ENCODE measurements around the gene CIC.
"Not testable (repeated sequence)": the region's sequence is repeated elsewhere in the genome, so short reads cannot be mapped to it uniquely, and the experiment has no call there.

CIC gene

GRCh38 chr19:42315024-42315423, 46.0 kb downstream of the CIC start:
- no peak for DNase-seq

GRCh38 chr19:42316223-42317211, 47.5 kb downstream of the CIC start:
- no peak for DNase-seq

- DNase-seq, result no peak
These were observed 48.5 kb downstream of the CIC start for GRCh38 chr19:42317535-42317934.

- no peak for DNase-seq
These were observed 53.3 kb downstream of the CIC start for GRCh38 chr19:42322305-42322704.

- DNase-seq, result no peak
These were observed 54.4 kb downstream of the CIC start for GRCh38 chr19:42323473-42323851.

GRCh38 chr19:42323852-42324654, 55.0 kb downstream of the CIC start:
- DNase-seq, result no peak

GRCh38 chr19:42324655-42325307, 55.7 kb downstream of the CIC start:
- DNase-seq, result no peak

GRCh38 chr19:42325308-42325895, 56.4 kb downstream of the CIC start, which contains the start of gene MEGF8:
Gene MEGF8 (plus strand): TSS chr19:42325635. CDS start chr19:42326244, 609 bp downstream.
- DNase-seq, result peak; percentile 99

- DNase-seq, result no peak
These were observed 57.1 kb downstream of the CIC start for GRCh38 chr19:42325896-42326771.

GRCh38 chr19:42326969-42327368, 57.9 kb downstream of the CIC start:
- DNase-seq, result no peak

GRCh38 chr19:42327381-42327780, 58.3 kb downstream of the CIC start:
- no peak for DNase-seq

- DNase-seq, result no peak
These were observed 59.1 kb downstream of the CIC start for GRCh38 chr19:42328106-42328505.

GRCh38 chr19:42328854-42329253, 59.8 kb downstream of the CIC start:
- no peak for DNase-seq

- no peak for DNase-seq
These were observed 61.2 kb downstream of the CIC start for GRCh38 chr19:42330241-42330711.

GRCh38 chr19:42331333-42331732, 62.3 kb downstream of the CIC start:
- DNase-seq, result not testable (repeated sequence)

- no peak for DNase-seq
These were observed 63.0 kb downstream of the CIC start for GRCh38 chr19:42332059-42332458.

GRCh38 chr19:42333018-42333417, 64.0 kb downstream of the CIC start:
- no peak for DNase-seq

- DNase-seq, result no peak
These were observed 65.1 kb downstream of the CIC start for GRCh38 chr19:42333975-42334696.

- DNase-seq, result no peak
These were observed 65.8 kb downstream of the CIC start for GRCh38 chr19:42334697-42335373.

GRCh38 chr19:42335374-42335936, 66.4 kb downstream of the CIC start:
- DNase-seq, result no peak
